T-helper 2 cell treated with Interferon-gamma antibody and Interleukin-4, amounts not matched to agents 5 μg/mL and 100 μg/mL, for 36 hours (primary cell): ENCODE results near the gene F10.

Experiments used
- DNase-seq: peaks from one replicate; pipeline ENCODE4 v3.0.0; 2021; ENCODE audit warnings: low spot score
- H3K27ac Mint-ChIP-seq: one replicate; pipeline ENCODE4 v1.8.0; 2021; ENCODE audit warnings: mild to moderate bottlenecking, mixed read lengths
- H3K27me3 Mint-ChIP-seq: one replicate; pipeline ENCODE4 v1.8.0; 2021; ENCODE audit warnings: low read depth, mixed read lengths
- H3K36me3 Mint-ChIP-seq: one replicate; pipeline ENCODE4 v1.8.0; 2021; ENCODE audit warnings: low read depth, mixed read lengths
- H3K4me1 Mint-ChIP-seq: one replicate; pipeline ENCODE4 v1.8.0; 2021; ENCODE audit warnings: low read depth, mixed read lengths
- H3K4me3 Mint-ChIP-seq: one replicate; pipeline ENCODE4 v1.8.0; 2022; ENCODE audit warnings: mild to moderate bottlenecking, moderate library complexity, mixed read lengths
- H3K9me3 Mint-ChIP-seq: one replicate; pipeline ENCODE4 v1.8.0; 2021; ENCODE audit warnings: mixed read lengths

F10 gene

GRCh38 chr13:113150550-113151365 is 28.2 kb downstream of the F10 start:
- no peak overlapping the region for H3K27ac Mint-ChIP-seq
- H3K9me3 Mint-ChIP-seq, result peaks cover 9% of the 10 kb centered on the region
- H3K4me3 Mint-ChIP-seq, result no peak overlapping the region
- H3K36me3 Mint-ChIP-seq, result peaks cover 8% of the 10 kb centered on the region
- H3K27me3 Mint-ChIP-seq, result peaks cover 19% of the 10 kb centered on the region
- peaks cover 13% of the 10 kb centered on the region for H3K4me1 Mint-ChIP-seq
- DNase-seq, result no peak

- Mint-ChIP-seq H3K27me3 (peaks cover 23% of the 10 kb centered on the region), H3K9me3 (peaks cover 19% of the 10 kb centered on the region), H3K27ac (peak overlapping the region; percentile 66), H3K4me1 (peaks cover 13% of the 10 kb centered on the region), H3K36me3 (peaks cover 8% of the 10 kb centered on the region), H3K4me3 (peak overlapping the region; percentile 84)
- no peak for DNase-seq
Observed at GRCh38 chr13:113151745-113152690, 29.4 kb downstream of the F10 start.

- H3K27ac Mint-ChIP-seq, result peak overlapping the region; percentile 66
- peaks cover 29% of the 10 kb centered on the region for H3K27me3 Mint-ChIP-seq
- H3K4me1 Mint-ChIP-seq, result peaks cover 15% of the 10 kb centered on the region
- no peak for DNase-seq
- H3K36me3 Mint-ChIP-seq, result peaks cover 9% of the 10 kb centered on the region
- H3K9me3 Mint-ChIP-seq, result peaks cover 25% of the 10 kb centered on the region
- peak overlapping the region; percentile 84 for H3K4me3 Mint-ChIP-seq
Observed at GRCh38 chr13:113152691-113152983, 30.0 kb downstream of the F10 start.

GRCh38 chr13:113152984-113153809 is 30.6 kb downstream of the F10 start:
- peak overlapping the region; percentile 66 for H3K27ac Mint-ChIP-seq
- H3K9me3 Mint-ChIP-seq, result peaks cover 25% of the 10 kb centered on the region
- H3K4me3 Mint-ChIP-seq, result peak overlapping the region; percentile 84
- H3K36me3 Mint-ChIP-seq, result peaks cover 9% of the 10 kb centered on the region
- no peak for DNase-seq
- peaks cover 31% of the 10 kb centered on the region for H3K27me3 Mint-ChIP-seq
- H3K4me1 Mint-ChIP-seq, result peaks cover 15% of the 10 kb centered on the region

GRCh38 chr13:113153810-113154748 is 31.5 kb downstream of the F10 start:
- Mint-ChIP-seq H3K36me3 (peaks cover 9% of the 10 kb centered on the region), H3K27ac (no peak overlapping the region)

GRCh38 chr13:113155201-113155600 is 32.6 kb downstream of the F10 start:
- Mint-ChIP-seq H3K9me3 (peaks cover 25% of the 10 kb centered on the region), H3K27ac (no peak overlapping the region), H3K4me1 (peaks cover 17% of the 10 kb centered on the region), H3K4me3 (peak overlapping the region; percentile 42), H3K27me3 (peaks cover 33% of the 10 kb centered on the region), H3K36me3 (peaks cover 9% of the 10 kb centered on the region)
- DNase-seq, result no peak

More at GRCh38 chr13:113153810-113154748, 31.5 kb downstream of the F10 start:
- Mint-ChIP-seq H3K9me3 (peaks cover 25% of the 10 kb centered on the region), H3K27me3 (peaks cover 31% of the 10 kb centered on the region), H3K4me1 (peaks cover 17% of the 10 kb centered on the region), H3K4me3 (peak overlapping the region; percentile 76)
- peak; percentile 40 for DNase-seq

GRCh38 chr13:113155982-113156655 is 33.5 kb downstream of the F10 start:
- Mint-ChIP-seq H3K4me3 (no peak overlapping the region), H3K27ac (no peak overlapping the region), H3K4me1 (peaks cover 18% of the 10 kb centered on the region), H3K27me3 (peaks cover 31% of the 10 kb centered on the region), H3K36me3 (peaks cover 9% of the 10 kb centered on the region), H3K9me3 (peaks cover 25% of the 10 kb centered on the region)
- no peak for DNase-seq

- H3K27me3 Mint-ChIP-seq, result peaks cover 23% of the 10 kb centered on the region
- no peak overlapping the region for H3K27ac Mint-ChIP-seq
- H3K36me3 Mint-ChIP-seq, result peaks cover 9% of the 10 kb centered on the region
- no peak overlapping the region for H3K4me3 Mint-ChIP-seq
- no peak for DNase-seq
- H3K4me1 Mint-ChIP-seq, result peaks cover 17% of the 10 kb centered on the region
- H3K9me3 Mint-ChIP-seq, result peaks cover 25% of the 10 kb centered on the region
Observed at GRCh38 chr13:113157206-113157928, 34.8 kb downstream of the F10 start.

GRCh38 chr13:113157929-113158747 is 35.5 kb downstream of the F10 start, which contains the start of gene PROZ:
Gene PROZ, plus strand, starts transcription at chr13:113158648. Its CDS starts 13 bp downstream, at chr13:113158661.
- H3K9me3 Mint-ChIP-seq, result peaks cover 25% of the 10 kb centered on the region
- H3K36me3 Mint-ChIP-seq, result peaks cover 6% of the 10 kb centered on the region
- H3K4me1 Mint-ChIP-seq, result peaks cover 14% of the 10 kb centered on the region
- H3K27me3 Mint-ChIP-seq, result peaks cover 16% of the 10 kb centered on the region
- DNase-seq, result no peak
- H3K4me3 Mint-ChIP-seq, result no peak within 1 kb of the TSS
- no peak within 1 kb of the TSS for H3K27ac Mint-ChIP-seq

GRCh38 chr13:113158946-113159345 is 36.3 kb downstream of the F10 start:
- Mint-ChIP-seq H3K4me1 (peaks cover 19% of the 10 kb centered on the region), H3K9me3 (peaks cover 25% of the 10 kb centered on the region), H3K27me3 (peaks cover 16% of the 10 kb centered on the region), H3K27ac (no peak overlapping the region), H3K4me3 (no peak overlapping the region), H3K36me3 (peaks cover 6% of the 10 kb centered on the region)
- DNase-seq, result no peak

GRCh38 chr13:113159701-113160100 is 37.1 kb downstream of the F10 start:
- Mint-ChIP-seq H3K4me1 (peaks cover 20% of the 10 kb centered on the region), H3K27ac (no peak overlapping the region), H3K9me3 (peaks cover 25% of the 10 kb centered on the region), H3K36me3 (peaks cover 6% of the 10 kb centered on the region), H3K4me3 (no peak overlapping the region), H3K27me3 (peaks cover 16% of the 10 kb centered on the region)
- no peak for DNase-seq
